Loucy (cell line): ENCODE measurements around the gene PAWR.
"Not testable (repeated sequence)": the region's sequence is repeated elsewhere in the genome, so short reads cannot be mapped to it uniquely, and the experiment has no call there.

Experiments
- H2AFZ ChIP-seq: fragments of 200-600 bp; sonication (generic); 2 replicates; pipeline ENCODE4 v1.6.0; 2016; ENCODE audit warnings: antibody characterized with exemption, mild to moderate bottlenecking, low read length, moderate library complexity
- H3F3A ChIP-seq: fragments of 200-600 bp; 2 replicates; pipeline ENCODE4 v1.6.0; 2016; ENCODE audit warnings: antibody characterized with exemption, low read depth, mild to moderate bottlenecking
- H3K27me3 ChIP-seq: fragments of 200-600 bp; sonication (generic); 2 replicates; pipeline ENCODE4 v1.6.1; 2014; ENCODE audit warnings: low read length, mild to moderate bottlenecking; ENCODE audit not compliant: insufficient read depth, poor library complexity, severe bottlenecking
- H3K36me3 ChIP-seq: fragments of 200-600 bp; sonication (generic); 2 replicates; pipeline ENCODE4 v1.6.1; 2016; ENCODE audit warnings: low read length; ENCODE audit not compliant: insufficient read depth
- H3K4me1 ChIP-seq: fragments of 200-600 bp; sonication (generic); 2 replicates; pipeline ENCODE4 v1.5.1; 2014; ENCODE audit warnings: low read length, mild to moderate bottlenecking; ENCODE audit not compliant: insufficient read depth, poor library complexity, severe bottlenecking
- H3K4me2 ChIP-seq: fragments of 200-600 bp; sonication (generic); 2 replicates; pipeline ENCODE4 v1.6.0; 2014; ENCODE audit warnings: antibody characterized with exemption, low read length, low read depth, mild to moderate bottlenecking; ENCODE audit not compliant: poor library complexity, severe bottlenecking
- H3K4me3 ChIP-seq: fragments of 200-600 bp; sonication (generic); 2 replicates; pipeline ENCODE4 v1.5.1; 2014; ENCODE audit warnings: low read length, mild to moderate bottlenecking, mixed read lengths; ENCODE audit not compliant: poor library complexity, severe bottlenecking
- H3K79me2 ChIP-seq: fragments of 200-600 bp; sonication (generic); 2 replicates; pipeline ENCODE4 v1.6.1; 2014; ENCODE audit warnings: low read length; ENCODE audit not compliant: insufficient read depth
- H3K9ac ChIP-seq: fragments of 200-600 bp; sonication (generic); 2 replicates; pipeline ENCODE4 v1.6.0; 2014; ENCODE audit warnings: mild to moderate bottlenecking, low read depth, low read length, moderate library complexity; ENCODE audit not compliant: poor library complexity, severe bottlenecking
- H3K9me2 ChIP-seq: fragments of 200-600 bp; sonication (generic); replicated peaks from 2 replicates; pipeline ENCODE4 v1.6.1; 2016; ENCODE audit warnings: low read depth, low read length, mixed read lengths
- H3K9me3 ChIP-seq: fragments of 200-600 bp; sonication (generic); 2 replicates; pipeline ENCODE4 v1.6.1; 2014; ENCODE audit warnings: mild to moderate bottlenecking, antibody characterized with exemption, low read length, low read depth; ENCODE audit not compliant: insufficient read depth
- H4K20me1 ChIP-seq: fragments of 200-600 bp; sonication (generic); 2 replicates; pipeline ENCODE4 v1.6.0; 2014; ENCODE audit warnings: antibody characterized with exemption, low read length, mild to moderate bottlenecking; ENCODE audit not compliant: insufficient read depth, poor library complexity, severe bottlenecking
- CTCF ChIP-seq: fragments of 200-600 bp; sonication (generic); conservative IDR thresholded peaks from 2 replicates; pipeline ENCODE4 v1.5.1; 2014; ENCODE audit warnings: mild to moderate bottlenecking, antibody characterized with exemption, low read length
- EZH2phosphoT487 ChIP-seq: fragments of 200-600 bp; IDR thresholded peaks from 2 replicates; pipeline ENCODE4 v1.6.1; 2018; ENCODE audit warnings: antibody characterized with exemption, mild to moderate bottlenecking, moderate library complexity, borderline replicate concordance

PAWR gene

GRCh38 chr12:79569679-79570078 is 121.1 kb downstream of the PAWR start:
- Histone ChIP-seq H4K20me1 (no peaks in the 10 kb centered on the region), H3K9ac (no peak overlapping the region), H3K4me1 (no peaks in the 10 kb centered on the region), H3F3A (no peaks in the 10 kb centered on the region), H3K4me3 (no peak overlapping the region), H2AFZ (no peak overlapping the region), H3K79me2 (no peaks in the 10 kb centered on the region), H3K36me3 (no peaks in the 10 kb centered on the region), H3K27me3 (no peaks in the 10 kb centered on the region), H3K9me3 (peaks cover 5% of the 10 kb centered on the region; the same call in 1 of the 2 replicates), H3K4me2 (no peak overlapping the region), H3K9me2 (no peaks in the 10 kb centered on the region)
- no peak for TF ChIP-seq EZH2phosphoT487
- TF ChIP-seq CTCF: no peak

- TF ChIP-seq CTCF (no peak), EZH2phosphoT487 (no peak)
- Histone ChIP-seq H3K4me1 (no peaks in the 10 kb centered on the region), H3F3A (no peaks in the 10 kb centered on the region), H2AFZ (no peak overlapping the region), H3K9me3 (peaks cover 4% of the 10 kb centered on the region; the same call in 1 of the 2 replicates), H3K9ac (no peak overlapping the region), H3K9me2 (no peaks in the 10 kb centered on the region), H3K4me3 (no peak overlapping the region), H3K36me3 (no peaks in the 10 kb centered on the region), H3K4me2 (no peak overlapping the region), H3K27me3 (no peaks in the 10 kb centered on the region), H3K79me2 (no peaks in the 10 kb centered on the region), H4K20me1 (no peaks in the 10 kb centered on the region)
These were observed 123.6 kb downstream of the PAWR start for GRCh38 chr12:79567175-79567563.

- H3K4me1 ChIP-seq: no peaks in the 10 kb centered on the region
- no peaks in the 10 kb centered on the region for H3K79me2 ChIP-seq
- H4K20me1 ChIP-seq: no peaks in the 10 kb centered on the region
- no peak overlapping the region for H2AFZ ChIP-seq
- no peaks in the 10 kb centered on the region for H3K36me3 ChIP-seq
- no peaks in the 10 kb centered on the region for H3K27me3 ChIP-seq
- TF ChIP-seq CTCF (no peak), EZH2phosphoT487 (no peak)
- H3K4me3 ChIP-seq: no peak overlapping the region
- H3F3A ChIP-seq: no peaks in the 10 kb centered on the region
- H3K9ac ChIP-seq: no peak overlapping the region
- H3K9me2 ChIP-seq: no peaks in the 10 kb centered on the region
- H3K9me3 ChIP-seq: 0 out of 2 replicates have a peak, but pooled peaks cover 3% of the 10 kb centered on the region
- no peak overlapping the region for H3K4me2 ChIP-seq
These were observed 124.2 kb downstream of the PAWR start for GRCh38 chr12:79566452-79567174.

- H4K20me1 ChIP-seq, H3K27me3 ChIP-seq, H3K4me2 ChIP-seq, H2AFZ ChIP-seq, H3K9ac ChIP-seq, H3K9me3 ChIP-seq, H3K36me3 ChIP-seq, H3K9me2 ChIP-seq, H3K79me2 ChIP-seq, H3K4me3 ChIP-seq, H3K4me1 ChIP-seq, H3F3A ChIP-seq: not testable (repeated sequence)
These were observed 125.9 kb downstream of the PAWR start for GRCh38 chr12:79564727-79565350.
